ENCODE data around the gene STX19.
A peak's percentile ranks its signal among the peaks of the same experiment; 100 is the strongest.

STX19 gene

DNA sequence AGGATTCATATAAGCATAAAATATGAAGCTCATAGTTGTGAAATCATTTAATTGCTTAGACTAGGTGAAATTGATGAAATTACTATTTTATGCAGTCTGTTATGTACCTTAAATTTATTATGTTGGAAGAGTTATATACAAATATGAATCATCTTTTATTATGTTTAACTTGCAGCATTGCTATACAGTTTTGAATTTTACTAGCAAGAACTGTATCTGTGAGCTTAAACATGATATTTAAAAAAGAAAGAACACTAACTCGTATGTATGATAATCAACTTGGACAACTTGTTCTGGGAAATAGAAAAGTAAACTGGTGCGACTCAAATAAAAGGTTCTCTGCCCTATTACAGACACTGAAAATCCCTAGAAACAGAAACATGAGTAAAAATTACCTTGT, 1.8 kb downstream of the STX19 start:
- no peak for DNase-seq

DNA sequence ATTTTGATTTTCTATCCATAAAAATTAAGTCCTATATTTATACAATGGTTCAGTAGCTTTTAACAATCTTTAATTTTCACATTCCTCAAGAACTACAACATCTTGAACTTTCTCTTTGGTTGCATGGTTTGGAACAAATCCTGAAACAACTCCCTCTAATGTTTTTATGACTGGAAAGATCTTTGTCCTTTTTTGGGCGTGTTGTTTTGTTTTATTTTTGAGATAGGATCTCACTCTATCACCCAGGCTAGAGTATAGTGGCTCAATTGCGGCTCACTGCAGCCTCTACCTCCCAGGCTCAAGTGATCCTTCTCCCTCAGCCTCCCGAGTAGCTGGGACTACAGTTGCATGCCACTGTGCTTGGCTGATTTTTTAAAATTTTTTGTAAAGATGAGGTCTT, 4.0 kb downstream of the STX19 start:
- DNase-seq = no peak

DNA sequence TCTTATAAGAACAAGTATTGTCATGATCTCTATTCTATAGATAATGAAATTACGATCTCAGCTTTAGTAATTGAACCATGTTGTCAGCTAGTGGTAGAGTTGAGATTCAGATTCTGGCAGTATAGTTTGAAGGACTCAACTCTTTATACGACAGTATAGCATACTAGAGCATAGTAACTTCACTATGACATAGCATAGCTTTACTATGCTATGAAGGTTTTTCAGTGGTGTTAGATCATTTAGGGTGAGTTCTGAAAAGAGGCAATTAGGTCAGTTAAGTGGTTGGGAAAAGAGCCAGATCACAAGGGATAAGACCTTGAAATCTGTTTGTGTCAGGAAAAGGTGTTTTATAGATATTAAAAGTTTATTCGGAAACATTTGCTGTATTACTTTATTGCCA, 8.1 kb downstream of the STX19 start:
- DNase-seq = no peak

DNA sequence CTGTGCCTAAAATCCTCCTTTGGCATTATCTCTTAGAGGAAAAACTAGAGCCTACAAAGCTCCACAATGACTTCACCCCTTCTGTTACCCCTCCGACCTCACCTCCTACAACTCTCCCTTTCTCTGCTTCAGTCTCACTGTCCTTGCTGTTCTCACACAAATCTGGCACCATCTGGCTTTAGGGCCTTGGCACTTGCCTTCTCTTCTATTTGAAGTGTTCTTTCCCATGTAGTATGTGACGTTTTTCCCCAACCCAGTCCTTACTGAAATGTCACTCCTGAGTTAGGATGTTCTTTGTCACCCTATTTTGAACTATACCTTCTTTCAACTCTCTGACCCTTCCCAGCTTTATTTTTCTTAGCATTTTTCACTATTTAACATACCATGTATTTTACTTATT, 8.7 kb downstream of the STX19 start:
- DNase-seq = no peak

DNA sequence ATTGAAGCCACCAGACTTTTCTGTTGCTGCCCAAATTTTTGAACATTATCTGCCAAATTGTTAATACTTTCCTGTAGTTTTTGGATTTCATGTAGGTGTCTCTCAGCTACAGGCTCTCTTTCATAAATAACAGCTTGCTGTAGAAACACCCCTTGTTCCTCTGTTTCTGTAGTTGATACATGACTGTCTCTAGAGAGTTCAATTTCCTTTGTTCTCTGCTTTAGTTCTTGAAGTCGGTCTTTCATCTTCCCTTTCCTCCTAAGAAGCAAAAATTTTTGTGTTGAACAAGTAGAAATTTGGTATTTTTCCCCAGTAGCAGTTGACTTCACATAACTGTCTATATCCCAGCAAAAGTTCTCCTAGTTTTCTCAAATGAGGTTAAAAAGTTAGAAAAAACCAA, 13.4 kb downstream of the STX19 start:
- DNase-seq = no peak

DNA sequence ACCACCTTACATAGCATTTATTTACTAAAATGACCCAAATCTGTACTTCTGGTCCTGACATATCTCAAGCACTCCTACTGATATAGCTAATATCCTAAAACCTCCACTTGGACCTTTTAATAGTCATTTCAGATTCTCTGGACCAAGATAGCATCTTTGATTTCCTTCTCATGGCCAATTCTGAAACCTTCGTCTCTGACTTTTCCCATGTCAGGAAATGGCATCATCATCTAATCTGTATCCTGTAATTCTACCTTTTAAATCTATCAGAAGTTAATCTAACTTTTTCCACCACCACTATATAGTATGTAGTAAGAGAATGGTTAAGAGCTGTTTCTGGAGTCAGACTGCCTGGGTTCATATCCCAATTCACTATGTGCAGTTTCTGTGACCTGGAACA, 16.2 kb downstream of the STX19 start:
- DNase-seq = no peak

DNA sequence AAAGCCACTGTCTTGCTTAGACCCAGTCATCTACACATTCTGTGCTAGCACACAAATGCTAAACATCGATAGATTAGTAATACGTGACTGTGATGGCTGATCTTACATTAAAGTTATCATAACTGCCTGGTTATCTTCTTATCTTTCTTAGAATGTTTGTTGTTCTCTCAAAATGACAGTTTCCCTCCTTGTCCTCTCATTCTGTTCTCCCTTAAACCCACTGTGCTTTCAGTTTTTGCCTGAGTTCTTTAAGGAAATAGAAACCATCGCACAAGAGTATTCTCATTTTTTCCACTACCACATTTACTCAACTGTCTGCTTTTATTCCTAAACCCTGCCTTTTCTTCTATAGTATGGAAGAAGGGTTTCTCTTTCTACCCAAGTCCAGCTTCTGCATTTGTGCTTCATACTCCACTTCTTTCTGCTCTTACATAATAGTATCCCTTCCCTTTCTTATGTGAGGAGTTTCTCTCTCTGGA, 17.1 kb downstream of the STX19 start:
- no peak for DNase-seq

DNA sequence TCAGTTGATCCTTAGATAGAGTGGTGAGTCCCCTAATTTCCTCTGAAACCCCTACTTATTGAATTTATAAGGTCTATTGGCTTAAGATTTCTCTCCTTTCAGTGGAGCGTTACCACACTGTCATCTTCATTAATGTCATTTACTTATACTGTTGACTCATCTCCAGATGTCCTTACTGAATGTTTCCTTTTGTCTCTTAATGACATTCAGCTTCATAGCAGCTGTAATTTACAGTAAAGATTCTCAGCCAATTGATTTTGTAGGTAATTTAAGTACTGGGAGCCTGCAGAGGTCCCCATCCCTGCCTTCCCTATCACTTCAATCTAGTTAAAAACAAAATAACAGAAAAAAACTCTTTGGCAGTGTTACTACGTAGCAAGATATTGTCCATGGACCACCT, 18.8 kb downstream of the STX19 start:
- no peak for DNase-seq

DNA sequence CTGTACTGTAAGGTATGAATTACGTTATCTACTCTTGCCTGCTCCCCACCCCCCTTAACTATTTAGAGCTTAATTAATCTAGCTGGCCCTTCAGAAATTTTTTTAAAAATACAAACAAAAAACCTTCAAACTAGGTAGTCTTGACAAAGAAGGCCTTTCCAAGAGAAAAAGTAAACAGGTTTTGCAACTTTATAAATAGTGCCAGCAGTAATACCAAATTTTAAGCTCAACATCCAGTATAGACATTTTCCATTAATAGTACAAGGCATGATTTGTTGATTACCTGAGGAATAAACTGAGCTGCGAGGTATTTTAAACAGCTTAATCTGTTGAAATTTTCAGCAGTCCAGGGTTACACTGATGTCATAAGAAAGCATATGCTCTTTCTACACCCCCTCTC, 20.1 kb downstream of the STX19 start:
- no peak for DNase-seq

DNA sequence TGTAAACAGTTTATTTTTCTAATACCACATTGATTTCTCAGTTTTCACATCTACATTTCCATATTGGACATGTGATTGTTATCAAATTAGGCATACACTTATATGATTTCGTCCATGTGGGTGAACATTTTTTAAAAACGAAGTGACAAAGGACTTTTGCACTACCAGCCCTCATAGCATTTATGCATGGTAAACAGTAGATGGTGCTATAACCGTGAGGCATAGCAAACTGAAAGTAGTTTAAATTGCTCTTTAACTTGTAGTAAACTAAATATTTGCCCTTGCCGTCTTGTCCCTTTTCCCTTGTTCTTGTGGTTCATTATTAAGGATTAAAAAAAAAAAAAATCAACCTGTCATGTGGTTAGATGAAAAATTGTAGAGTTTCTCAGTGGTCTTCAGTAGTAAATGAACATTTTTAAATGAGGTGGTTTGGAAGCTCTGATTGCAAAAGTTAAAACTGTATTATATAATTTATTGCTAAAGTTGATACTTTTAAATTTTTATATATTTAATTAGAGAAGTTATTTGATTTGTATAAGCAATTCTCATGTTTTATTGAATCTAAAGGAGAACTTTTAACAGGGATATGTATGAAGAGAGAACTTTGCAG, 24.0 kb downstream of the STX19 start:
- no peak for DNase-seq

DNA sequence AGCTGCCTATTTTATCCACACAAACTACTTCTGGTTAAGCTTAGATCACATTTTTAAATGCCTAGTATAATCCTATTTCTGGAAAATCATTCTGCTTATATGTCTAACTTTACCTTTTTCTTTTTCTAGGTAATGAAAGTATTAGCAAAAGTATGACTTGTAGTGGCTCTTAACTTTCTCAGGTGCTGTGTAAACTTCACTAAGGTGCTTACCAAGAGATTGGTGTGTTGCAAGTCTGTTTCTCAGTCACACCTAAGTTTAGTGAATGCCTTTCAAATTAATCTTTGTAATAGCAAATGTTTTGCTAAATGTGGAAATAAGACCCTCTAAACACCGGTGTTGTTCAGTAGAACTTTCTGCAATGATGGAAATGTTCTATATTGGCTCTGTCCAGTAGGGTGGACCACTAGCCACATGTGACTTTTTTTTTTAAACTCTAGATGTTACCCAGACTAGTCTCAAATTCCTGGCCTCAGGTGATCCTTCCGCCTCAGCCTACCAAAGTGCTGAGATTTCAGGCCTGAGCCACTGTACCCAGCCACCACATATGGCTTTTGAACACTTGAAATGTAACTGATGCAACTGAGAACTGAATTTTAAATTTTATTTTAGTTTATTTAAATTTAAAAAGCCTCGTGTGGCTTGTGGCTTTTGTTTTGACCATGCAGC, 26.4 kb downstream of the STX19 start:
- no peak for DNase-seq

DNA sequence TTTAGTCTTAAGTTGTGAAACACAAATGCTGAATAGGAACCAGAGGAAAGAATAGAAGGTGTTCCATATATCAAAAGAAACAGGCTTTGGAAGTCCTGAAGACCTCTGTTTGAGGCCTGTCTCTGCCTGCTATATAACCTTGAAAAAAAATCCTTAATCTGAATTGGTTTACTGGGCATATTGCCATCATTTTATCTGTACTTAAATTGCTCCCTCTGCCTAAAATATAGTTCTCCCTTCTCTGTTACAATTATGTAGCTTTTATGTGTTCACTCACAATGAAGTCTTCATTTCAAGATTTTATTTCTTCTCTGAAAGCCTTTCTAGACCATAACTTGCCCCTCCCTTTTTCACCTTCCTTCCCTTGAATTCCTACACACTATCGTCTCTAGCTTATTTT, 27.2 kb downstream of the STX19 start:
- no peak for DNase-seq

DNA sequence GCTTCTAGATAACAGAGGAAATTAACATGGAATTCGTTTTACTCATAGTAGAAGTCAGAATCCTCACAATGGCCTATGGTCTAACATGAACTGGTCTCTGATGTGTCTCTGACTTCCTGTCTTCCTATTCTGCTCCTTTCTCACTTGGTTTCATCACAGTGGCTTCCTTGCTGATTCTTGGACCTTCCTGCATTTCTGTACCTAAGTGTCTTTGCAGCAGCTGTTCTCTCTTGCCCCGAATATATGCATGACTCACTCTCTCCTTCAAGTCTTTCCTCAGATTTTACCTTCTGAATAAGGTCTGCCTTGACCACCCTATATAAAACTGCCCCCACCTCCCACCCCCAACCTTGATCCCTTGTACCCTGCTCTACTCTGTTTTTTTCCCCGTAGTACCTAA, 34.3 kb downstream of the STX19 start:
- no peak for DNase-seq

DNA sequence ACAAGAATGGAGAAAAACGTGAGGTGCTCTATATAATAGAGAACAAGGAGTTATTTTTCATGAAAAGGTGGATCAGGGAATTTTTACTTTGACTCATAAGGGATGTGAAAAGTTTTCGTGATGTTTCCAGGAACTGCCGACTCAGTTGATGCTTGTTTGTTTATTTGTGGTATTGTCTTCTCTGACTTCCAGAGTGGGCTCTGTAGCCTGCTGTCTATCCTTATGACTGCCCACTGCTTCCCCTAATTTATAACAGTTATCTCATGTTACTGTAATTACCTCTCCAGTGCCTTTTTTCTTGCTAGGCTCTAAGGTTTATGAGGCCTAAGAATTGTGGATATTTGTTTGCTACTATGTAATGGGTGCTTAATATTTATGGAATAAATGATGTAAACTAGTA, 36.2 kb downstream of the STX19 start:
- no peak for DNase-seq

DNA sequence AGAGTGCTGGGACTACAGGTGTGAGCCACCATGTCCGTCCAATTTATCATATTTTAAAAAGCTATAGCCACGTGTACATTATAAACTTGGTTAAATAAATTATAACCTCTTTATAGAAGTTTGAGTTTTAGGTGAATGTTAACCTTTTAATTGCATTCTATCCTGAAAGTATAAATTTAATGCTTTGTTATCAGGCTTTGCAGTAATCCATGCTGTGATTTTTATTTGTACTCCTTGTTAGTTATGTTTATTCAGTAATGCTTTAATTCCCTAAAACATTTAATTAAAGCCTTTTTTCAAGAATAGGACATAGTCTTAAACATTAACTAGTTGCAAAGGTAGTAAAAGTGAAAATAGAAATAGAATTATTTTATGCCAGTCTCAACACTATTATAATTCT, 36.8 kb downstream of the STX19 start:
- no peak for DNase-seq

DNA sequence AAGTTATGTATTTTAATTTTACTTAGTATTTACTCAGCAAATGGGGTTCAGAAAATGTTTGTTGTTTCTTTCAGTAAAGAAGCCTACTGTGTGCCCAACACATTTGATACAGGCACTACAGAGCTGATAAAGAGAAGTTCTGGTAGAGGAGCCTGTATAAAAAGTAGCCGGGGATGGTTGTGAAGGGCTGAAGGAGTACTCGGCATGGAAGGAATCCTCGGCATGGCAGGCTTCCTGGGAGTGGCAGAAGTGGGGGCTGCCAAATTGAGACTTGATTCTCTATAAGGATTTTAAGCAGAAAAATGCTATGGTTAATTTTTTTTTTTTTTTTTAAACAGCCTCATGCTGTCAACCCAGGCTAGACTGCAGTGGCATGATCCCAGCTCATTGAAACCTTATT, 39.2 kb downstream of the STX19 start:
- DNase-seq = no peak

DNA sequence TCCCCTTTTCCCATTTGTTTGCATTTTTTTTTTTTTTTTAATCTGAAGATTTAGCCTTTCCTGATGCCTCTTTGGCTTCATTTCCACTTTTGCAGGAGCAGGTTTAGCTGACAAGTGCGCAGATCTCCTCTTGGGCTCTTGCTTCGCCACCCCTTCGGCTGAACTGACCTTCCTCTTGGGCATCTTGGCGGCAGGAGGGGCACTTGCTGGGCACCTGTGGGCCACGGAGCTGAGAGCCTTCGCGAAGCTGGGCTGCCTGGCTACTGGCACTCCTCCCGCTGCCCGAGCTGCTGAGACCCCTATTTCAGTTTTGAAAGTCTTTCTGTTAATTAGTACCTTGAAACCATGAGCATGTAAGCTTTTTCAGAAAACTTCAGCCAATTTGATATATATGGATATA, 39.6 kb downstream of the STX19 start:
- DNase-seq = no peak

DNA sequence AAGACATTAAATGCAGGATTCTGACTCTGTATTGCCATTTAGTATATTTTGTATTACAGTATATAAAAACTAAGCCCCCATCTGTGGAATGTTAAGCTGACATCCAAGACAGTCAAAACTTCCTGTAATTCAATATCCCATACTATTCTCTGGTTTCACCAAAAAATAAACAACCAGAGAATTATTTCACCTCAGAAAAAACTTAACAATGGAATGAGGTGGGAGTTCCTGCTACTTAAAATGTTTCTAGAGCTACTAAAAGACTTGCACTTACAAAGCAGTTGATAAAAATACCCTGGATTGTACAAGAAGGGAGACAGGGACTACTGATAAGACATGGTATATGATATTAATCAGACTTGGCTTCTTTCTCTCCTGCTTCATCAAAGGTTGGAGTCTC, 40.1 kb downstream of the STX19 start:
- no peak for DNase-seq

DNA sequence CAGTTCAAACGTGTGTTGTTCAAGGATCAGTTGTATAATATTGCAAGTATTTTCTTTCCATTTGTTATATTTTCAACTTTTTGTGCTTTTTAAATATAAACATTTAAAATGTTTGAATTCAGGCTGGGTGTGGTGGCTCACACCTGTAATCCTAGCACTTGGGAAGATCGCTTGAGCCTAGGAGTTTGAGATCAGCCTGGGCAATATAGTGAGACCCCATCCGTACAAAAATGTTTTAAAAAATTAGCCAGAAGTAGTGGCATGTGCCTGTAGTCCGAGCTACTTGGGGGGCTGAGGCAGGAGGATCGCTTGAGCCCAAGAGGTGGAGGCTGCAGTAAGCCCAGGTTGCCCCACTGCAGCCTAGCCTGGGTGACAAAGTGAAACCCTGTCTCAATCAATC, 43.8 kb downstream of the STX19 start:
- DNase-seq = no peak

DNA sequence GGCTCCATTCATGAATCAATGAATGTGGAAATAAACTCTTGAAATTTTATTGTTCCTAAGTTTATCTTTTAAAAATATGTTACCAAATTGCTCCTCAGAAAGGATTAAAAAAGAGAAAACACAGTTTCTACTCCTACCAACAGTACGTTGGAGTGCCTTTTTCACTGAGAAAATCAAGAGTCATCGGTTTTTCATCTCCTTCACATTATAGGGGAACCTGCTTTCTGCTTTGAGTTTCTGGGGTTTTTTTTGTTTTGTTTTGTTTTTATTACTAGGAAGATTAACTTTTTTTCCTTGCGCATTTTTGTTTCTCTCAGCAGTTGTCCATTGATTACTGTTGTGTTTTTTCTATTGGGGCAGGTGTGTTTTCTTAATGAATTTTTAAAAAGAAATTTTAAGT, 45.0 kb downstream of the STX19 start:
- DNase-seq = no peak

DNA sequence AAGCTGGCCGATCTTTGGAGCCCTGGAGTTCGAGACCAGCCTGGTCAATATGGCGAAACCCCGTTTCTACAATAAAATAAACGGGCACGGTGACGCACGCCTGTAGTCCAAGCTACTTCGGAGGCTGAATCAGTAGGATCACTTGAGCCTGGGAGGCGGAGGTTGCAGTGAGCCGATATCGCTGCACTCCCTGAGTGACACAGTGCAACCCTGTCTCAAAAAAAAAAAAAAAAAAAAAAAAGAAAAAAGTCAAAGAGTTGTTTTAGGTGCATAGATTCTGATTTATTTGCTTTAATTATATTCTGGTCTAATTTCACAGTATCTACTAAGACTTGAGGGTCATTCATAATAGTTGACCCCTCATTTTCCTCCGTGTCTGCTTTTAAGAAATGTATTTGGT, 46.7 kb downstream of the STX19 start:
- DNase-seq = no peak

DNA sequence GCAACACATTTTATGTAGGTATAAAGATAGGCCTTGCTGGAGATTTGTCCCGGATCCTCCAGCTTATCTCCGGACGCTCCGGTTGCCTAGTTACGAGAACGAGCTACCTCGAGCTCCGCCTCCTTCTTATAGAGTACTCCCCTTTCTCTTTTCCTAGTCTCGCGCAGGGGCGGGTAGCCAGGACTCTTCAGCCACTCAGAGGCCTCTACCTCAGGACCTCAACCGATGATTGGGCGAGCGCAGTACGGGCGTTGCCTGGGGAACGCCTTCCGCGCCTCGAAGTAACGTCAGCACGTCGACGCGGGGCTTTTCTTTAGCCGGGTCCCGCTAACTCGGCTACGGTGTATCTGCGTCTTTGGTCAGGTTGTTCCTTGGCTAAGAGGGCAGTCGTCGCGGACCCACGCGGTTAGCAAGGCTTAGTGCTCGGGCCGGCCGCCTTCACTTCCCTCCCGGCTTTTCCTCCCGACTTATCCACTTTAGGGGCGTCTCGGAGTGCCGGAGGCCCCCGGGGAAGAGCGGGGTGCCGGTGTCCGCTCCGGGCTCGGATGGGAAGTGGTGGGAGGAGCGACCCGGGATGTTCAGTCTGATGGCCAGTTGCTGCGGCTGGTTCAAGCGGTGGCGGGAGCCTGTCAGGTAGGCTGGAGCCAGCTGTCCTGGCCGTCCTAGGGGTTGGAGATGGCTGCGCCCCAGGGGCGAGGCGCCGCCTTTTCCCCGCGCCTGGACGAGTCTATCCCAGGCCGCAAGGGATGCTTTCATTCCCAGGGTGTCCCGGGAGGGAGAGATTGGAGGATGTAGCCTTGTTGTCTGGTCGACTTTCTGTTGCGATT, 48.3 kb downstream of the STX19 start, which contains the start of gene ARL13B:
TSS of gene ARL13B (plus strand) at position 306 of the 827 bp plus-strand sequence. CDS start at position 575, 269 bp downstream.
- DNase-seq = peak; percentile 82 to 88

DNA sequence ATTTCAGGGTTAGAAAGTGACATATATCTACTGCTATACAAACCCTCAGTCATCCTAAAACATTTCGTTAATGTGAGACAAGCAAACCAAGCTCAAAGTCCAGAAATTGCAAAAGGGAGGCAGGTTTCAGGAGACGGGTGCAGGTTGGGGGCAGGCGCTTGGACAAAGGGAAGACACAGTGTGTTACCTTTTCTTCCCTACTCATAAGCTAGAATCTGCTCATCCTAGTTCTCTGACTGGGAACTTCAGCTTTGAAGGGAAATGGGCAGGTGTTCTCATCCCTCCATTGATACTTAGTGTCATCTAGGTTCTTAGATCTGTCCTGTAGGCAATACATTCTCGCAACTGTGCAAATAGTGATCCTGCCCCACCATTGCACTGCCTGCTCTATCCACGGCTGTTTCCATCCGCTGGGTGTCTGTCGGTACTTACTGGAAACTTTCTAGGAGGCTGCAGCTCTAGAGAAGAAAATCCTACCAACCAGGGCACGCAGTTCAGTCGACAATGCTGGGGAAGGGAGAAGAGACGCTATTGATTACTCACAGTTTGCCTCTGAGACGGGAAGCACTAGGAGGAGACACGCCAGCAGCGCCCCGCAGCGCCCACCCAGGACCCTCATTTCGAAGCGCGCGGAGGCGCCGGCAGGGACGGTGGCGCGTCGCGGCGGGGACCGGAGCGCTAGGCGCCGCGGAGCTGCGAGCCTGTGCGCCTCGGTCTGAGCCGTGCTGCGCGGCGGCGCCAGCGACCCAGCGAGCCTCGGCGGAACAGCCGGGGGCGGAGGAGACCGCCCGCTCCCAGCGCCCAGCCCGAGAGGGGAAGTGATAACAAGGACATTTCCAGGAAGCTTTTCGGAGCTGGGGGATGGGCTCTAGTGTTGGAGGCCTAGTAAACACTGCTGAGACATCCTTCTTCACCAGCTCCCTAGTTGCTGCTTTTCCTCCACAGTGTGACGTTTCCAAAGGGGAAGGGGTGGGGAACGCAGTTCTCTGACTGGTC, 55.0 kb downstream of the STX19 start, which contains the start of gene PROS1:
TSS of gene PROS1 (minus strand) at position 766 of the 996 bp plus-strand sequence. CDS start at position 619, 147 bp downstream.
- DNase-seq = peak; percentile 47
